GM12892 (cell line): ENCODE data around the gene ANKRD6.

Source experiments
- POLR2A ChIP-seq: IDR thresholded peaks from 2 replicates; pipeline ENCODE4 v1.6.1; 2011; ENCODE audit warnings: low read depth, low read length, control low read depth
- POLR2AphosphoS5 ChIP-seq: IDR thresholded peaks from 2 replicates; pipeline ENCODE4 v1.6.1; 2011; ENCODE audit warnings: low read depth, low read length, control low read depth
- TAF1 ChIP-seq: IDR thresholded peaks from 2 replicates; pipeline ENCODE4 v1.6.1; 2011; ENCODE audit warnings: low read depth, mild to moderate bottlenecking, control low read depth, low read length, borderline replicate concordance

DNA sequence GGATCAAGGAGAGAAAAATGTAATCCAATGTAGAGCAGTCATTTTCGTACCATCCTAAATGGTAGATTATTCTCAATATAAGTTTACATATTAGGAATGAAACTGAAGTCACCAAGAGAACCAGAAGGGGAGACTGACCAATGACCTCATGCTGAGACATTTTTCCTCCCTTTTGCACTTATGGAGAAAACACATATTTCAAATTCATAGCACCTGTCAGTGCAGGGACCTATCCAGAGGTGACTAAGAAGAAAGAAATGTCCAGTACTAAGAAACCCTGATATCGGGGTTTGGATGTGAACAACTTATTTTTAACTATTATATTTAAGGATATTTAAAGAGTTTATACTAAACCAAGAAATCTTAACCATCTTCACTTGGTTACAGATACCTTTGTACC lies 222.2 kb downstream of the ANKRD6 start:
- TF ChIP-seq POLR2A (no peak), POLR2AphosphoS5 (no peak), TAF1 (no peak)
